ENCODE results near the gene ARID3A.
"Not testable (repeated sequence)": the region's sequence is repeated elsewhere in the genome, so short reads cannot be mapped to it uniquely, and the experiment has no call there.

ARID3A gene

GRCh38 chr19:925526-926322, at the start of gene ARID3A:
TSS of gene ARID3A (plus strand) at chr19:926035. CDS start at chr19:929529, 3,494 bp downstream.
- peak; percentile 57 for DNase-seq (ENCODE audit: low spot score)

- DNase-seq (ENCODE audit: low spot score), result no peak
Measured at GRCh38 chr19:876089-876488, 49.7 kb upstream of the ARID3A start.

GRCh38 chr19:876780-877314, 49.0 kb upstream of the ARID3A start:
- no peak for DNase-seq (ENCODE audit: low spot score)

GRCh38 chr19:877992-878660, 47.7 kb upstream of the ARID3A start:
- DNase-seq (ENCODE audit: low spot score), result not testable (repeated sequence)

GRCh38 chr19:878751-879561, 46.9 kb upstream of the ARID3A start:
- not testable (repeated sequence) for DNase-seq (ENCODE audit: low spot score)

GRCh38 chr19:879711-880438, 46.0 kb upstream of the ARID3A start:
- DNase-seq (ENCODE audit: low spot score), result no peak

GRCh38 chr19:881385-882071, 44.3 kb upstream of the ARID3A start:
- no peak for DNase-seq (ENCODE audit: low spot score)

- DNase-seq (ENCODE audit: low spot score), result no peak
Measured at GRCh38 chr19:882871-883497, 42.9 kb upstream of the ARID3A start.

GRCh38 chr19:883661-884211, 42.1 kb upstream of the ARID3A start:
- no peak for DNase-seq (ENCODE audit: low spot score)

- no peak for DNase-seq (ENCODE audit: low spot score)
Measured at GRCh38 chr19:884420-885211, 41.2 kb upstream of the ARID3A start.

GRCh38 chr19:885536-886224, 40.2 kb upstream of the ARID3A start:
- no peak for DNase-seq (ENCODE audit: low spot score)

- no peak for DNase-seq (ENCODE audit: low spot score)
Measured at GRCh38 chr19:887072-887471, 38.8 kb upstream of the ARID3A start.

- no peak for DNase-seq (ENCODE audit: low spot score)
Measured at GRCh38 chr19:887599-887998, 38.2 kb upstream of the ARID3A start.

GRCh38 chr19:888581-889385, 37.1 kb upstream of the ARID3A start:
- DNase-seq (ENCODE audit: low spot score), result no peak

GRCh38 chr19:889662-890295, 36.1 kb upstream of the ARID3A start:
- DNase-seq (ENCODE audit: low spot score), result no peak

GRCh38 chr19:890831-891230, 35.0 kb upstream of the ARID3A start:
- no peak for DNase-seq (ENCODE audit: low spot score)

GRCh38 chr19:891421-892200, 34.2 kb upstream of the ARID3A start:
- not testable (repeated sequence) for DNase-seq (ENCODE audit: low spot score)

Data from pons (tissue), 1 donor.